ENCODE data around the gene DTX3L. TPM values are rescaled to one million over a fixed set of nuclear protein-coding genes. Genes with fewer than 3 reads are reported as not detected.
"Not testable (repeated sequence)": the region's sequence is repeated elsewhere in the genome, so short reads cannot be mapped to it uniquely, and the experiment has no call there.

Gene DTX3L
- total RNA-seq, 1 donor from 2014 or later, result 34.3 TPM

DNA sequence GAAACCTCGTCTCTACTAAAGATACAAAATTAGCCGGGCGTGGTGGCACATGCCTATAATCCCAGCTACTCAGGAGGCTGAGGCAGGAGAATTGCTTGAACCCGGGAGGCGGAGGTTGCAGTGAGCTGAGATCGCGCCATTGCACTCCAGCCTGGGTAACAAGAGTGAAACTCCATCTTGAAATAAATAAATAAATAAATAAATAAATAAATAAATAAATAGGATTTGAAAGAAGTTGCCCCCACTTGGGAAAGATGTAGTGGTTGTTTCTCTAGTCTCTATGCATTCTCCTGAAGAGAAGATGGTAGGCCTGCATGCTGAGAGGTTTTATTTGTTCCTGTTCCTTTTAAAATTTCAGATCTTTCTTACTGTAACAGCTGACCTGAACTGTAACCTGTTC is 4.0 kb downstream of the DTX3L start:
- Mint-ChIP-seq H3K27ac (peak overlapping the region; percentile 63), H3K36me3 (ENCODE audit: low read depth) (peaks cover 83% of the 10 kb centered on the region), H3K4me1 (ENCODE audit: low read depth) (peaks cover 56% of the 10 kb centered on the region)
- H3K9me3 Mint-ChIP-seq; DNase-seq (ENCODE audit: low spot score); H3K27me3 Mint-ChIP-seq (ENCODE audit: low read depth); H3K4me3 Mint-ChIP-seq (ENCODE audit: low read depth): not testable (repeated sequence)
- intact Hi-C loops (cut with micrococcal nuclease), result loop anchor here (10.0 kb wide), 1 partner anchor 227 kb away; the partner anchor contains the start of genes HSPBAP1 and SLC49A4

DNA sequence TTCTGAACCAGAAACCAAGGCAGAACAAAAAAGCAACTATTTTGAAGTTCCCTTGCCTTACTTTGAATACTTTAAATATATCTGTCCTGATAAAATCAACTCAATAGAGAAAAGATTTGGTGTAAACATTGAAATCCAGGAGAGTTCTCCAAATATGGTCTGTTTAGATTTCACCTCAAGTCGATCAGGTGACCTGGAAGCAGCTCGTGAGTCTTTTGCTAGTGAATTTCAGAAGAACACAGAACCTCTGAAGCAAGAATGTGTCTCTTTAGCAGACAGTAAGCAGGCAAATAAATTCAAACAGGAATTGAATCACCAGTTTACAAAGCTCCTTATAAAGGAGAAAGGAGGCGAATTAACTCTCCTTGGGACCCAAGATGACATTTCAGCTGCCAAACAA is 4.6 kb downstream of the DTX3L start:
- H3K27me3 Mint-ChIP-seq (ENCODE audit: low read depth), result no peaks in the 10 kb centered on the region
- H3K27ac Mint-ChIP-seq, result peak overlapping the region; percentile 63
- no peak for DNase-seq (ENCODE audit: low spot score)
- peaks cover 56% of the 10 kb centered on the region for H3K4me1 Mint-ChIP-seq (ENCODE audit: low read depth)
- H3K36me3 Mint-ChIP-seq (ENCODE audit: low read depth), result peaks cover 85% of the 10 kb centered on the region
- intact Hi-C loops (cut with micrococcal nuclease), result loop anchor here (10.0 kb wide), 1 partner anchor 226 kb away; the partner anchor contains the start of genes HSPBAP1 and SLC49A4
- no peaks in the 10 kb centered on the region for H3K9me3 Mint-ChIP-seq
- no peak overlapping the region for H3K4me3 Mint-ChIP-seq (ENCODE audit: low read depth)

DNA sequence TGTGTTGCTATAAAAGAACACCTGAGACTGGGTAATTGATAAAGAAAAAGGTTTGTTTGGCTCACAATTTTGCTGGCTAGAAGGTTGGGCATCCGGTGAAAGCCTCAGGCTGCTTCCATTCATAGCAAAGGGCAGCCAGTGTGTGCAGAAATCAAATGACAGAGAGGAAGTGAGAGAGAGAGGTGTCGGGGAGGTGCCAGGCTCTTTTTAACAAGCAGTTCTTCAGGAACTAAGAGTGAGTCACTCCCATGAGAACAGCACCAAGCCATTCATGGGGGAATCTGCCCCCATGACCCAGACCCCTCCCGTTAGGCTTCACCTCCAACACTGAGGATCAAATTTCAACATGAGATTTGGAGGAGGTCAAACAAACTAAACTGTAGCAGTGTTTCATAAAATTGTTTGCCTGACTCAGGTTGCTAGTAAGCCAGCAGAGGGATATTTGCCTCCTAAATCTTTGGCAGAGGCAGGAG is 8.8 kb downstream of the DTX3L start:
- H3K4me1 Mint-ChIP-seq (ENCODE audit: low read depth), result peaks cover 55% of the 10 kb centered on the region
- intact Hi-C loops (cut with micrococcal nuclease), result no loop called here
- no peak overlapping the region for H3K4me3 Mint-ChIP-seq (ENCODE audit: low read depth)
- DNase-seq (ENCODE audit: low spot score), result no peak
- no peaks in the 10 kb centered on the region for H3K27me3 Mint-ChIP-seq (ENCODE audit: low read depth)
- peaks cover 65% of the 10 kb centered on the region for H3K36me3 Mint-ChIP-seq (ENCODE audit: low read depth)
- H3K27ac Mint-ChIP-seq, result peak overlapping the region; percentile 71
- H3K9me3 Mint-ChIP-seq, result no peaks in the 10 kb centered on the region

DNA sequence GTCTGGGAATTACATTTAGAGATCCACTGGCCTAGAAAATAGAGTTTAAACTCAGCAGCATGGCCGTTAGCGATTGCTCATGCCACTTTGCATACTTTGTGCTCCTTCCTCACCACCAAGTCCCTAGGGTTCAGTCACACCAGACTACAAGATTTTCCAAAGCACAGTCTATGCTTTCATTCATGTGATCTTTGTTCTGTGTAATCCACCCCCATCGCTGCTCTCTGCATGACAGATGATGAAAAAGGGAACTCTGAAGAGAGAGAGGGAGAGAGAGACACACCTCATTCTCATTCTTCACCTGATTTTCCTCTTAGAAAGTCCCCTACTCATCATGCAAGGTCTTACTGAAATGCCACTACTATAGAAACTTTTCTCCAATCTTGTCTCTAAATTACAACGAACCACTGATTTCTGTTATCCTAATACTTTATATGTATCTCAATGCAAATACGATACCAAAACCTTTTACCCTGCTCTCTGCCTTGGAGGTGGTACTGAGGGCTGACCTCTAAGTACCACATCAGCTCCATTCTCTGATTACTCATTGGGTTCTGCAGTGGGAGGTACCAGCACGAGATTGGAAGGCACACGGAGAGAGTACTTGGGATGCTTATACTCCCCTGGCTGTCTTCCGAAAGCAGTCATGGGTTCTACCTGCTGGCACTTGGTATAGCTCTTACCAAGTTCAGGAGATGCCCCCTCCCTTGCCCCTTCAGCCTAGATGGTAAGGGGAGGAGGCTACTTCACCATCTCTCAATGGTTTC is 12.2 kb downstream of the DTX3L start:
- H3K9me3 Mint-ChIP-seq, result peaks cover 4% of the 10 kb centered on the region
- intact Hi-C loops (cut with micrococcal nuclease), result loop anchor here (1.0 to 5.0 kb wide), 4 partner anchors 12 to 106 kb away; partner anchors contain the start of genes DTX3L, PARP14 and PARP9
- peaks cover 47% of the 10 kb centered on the region for H3K36me3 Mint-ChIP-seq (ENCODE audit: low read depth)
- H3K27me3 Mint-ChIP-seq (ENCODE audit: low read depth), result no peaks in the 10 kb centered on the region
- H3K27ac Mint-ChIP-seq, result peak overlapping the region; percentile 88
- peak overlapping the region; percentile 35 for H3K4me3 Mint-ChIP-seq (ENCODE audit: low read depth)
- peaks cover 44% of the 10 kb centered on the region for H3K4me1 Mint-ChIP-seq (ENCODE audit: low read depth)
- DNase-seq (ENCODE audit: low spot score), result no peak

DNA sequence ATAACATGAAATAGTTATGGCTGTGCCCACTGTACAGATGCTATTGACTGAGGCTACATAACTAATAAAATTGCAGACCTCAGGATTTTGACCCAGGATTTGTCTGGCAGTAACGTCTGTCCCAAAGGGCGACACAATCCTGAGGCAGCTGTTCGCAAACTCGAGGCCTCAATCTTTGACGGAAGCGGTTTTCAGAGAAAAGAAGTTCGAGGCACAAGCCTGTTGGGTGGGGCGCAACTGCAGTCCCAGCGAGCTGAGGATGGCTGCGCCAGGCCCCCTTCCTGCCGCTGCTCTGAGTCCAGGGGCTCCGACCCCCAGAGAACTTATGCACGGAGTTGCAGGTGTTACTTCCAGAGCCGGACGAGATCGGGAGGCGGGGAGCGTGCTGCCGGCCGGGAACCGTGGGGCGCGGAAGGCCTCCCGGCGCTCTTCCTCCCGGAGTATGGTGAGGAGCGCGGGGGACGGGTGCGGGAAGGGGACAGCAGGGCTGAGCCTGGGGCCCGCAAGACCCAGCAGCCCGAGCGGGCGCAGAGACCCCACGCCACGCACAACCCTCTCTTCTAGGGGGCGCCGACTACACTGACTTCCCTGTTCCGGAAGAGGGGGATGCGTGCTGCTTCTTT is 13.4 kb downstream of the DTX3L start, which contains the start of gene PARP15:
TSS of gene PARP15 (plus strand) at position 242 of the 623 bp plus-strand sequence. CDS start at position 260, 18 bp downstream.
- H3K4me3 Mint-ChIP-seq (ENCODE audit: low read depth), result peak within 1 kb of the TSS; percentile 95
- H3K36me3 Mint-ChIP-seq (ENCODE audit: low read depth), result peaks cover 48% of the 10 kb centered on the region
- peaks cover 16% of the 10 kb centered on the region for H3K9me3 Mint-ChIP-seq
- peak; percentile 44 for DNase-seq (ENCODE audit: low spot score)
- H3K27ac Mint-ChIP-seq, result peak within 1 kb of the TSS; percentile 97
- intact Hi-C loops (cut with micrococcal nuclease), result loop anchor here (5.0 kb wide), 1 partner anchor 105 kb away; the partner anchor contains the start of gene PARP14
- H3K27me3 Mint-ChIP-seq (ENCODE audit: low read depth), result no peaks in the 10 kb centered on the region
- H3K4me1 Mint-ChIP-seq (ENCODE audit: low read depth), result peaks cover 44% of the 10 kb centered on the region

DNA sequence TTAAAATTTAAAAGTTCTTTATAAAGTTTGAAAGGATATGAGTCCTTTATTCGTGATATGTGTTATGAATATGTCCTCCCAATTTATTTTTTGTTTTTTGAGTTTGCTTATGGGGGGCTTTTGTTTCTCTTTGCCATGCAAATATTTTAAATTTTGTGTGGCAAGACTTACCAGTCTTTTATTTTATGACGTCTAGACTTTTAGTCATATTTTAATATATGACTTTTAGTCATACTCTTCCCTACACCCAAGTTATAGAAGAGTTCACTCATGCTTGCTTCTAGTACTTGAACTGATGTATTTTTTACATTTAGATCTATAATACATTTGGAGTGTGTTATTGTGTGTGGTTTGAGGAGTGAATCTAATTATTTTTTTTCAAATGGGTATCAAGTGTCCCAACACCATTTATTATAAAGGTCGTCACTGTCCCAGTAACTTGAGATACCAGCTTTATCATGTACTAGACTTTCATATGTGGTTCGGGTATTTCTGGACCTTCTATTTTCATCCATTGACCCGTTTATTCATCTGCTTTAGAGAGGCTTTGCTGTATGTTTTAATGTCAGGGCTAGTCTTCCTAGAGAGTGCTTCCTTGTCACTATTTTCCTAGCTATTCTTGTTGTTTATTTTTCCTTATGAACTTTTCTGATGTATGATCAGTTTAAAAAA is 14.1 kb downstream of the DTX3L start:
- no peak for DNase-seq (ENCODE audit: low spot score)
- peaks cover 39% of the 10 kb centered on the region for H3K4me1 Mint-ChIP-seq (ENCODE audit: low read depth)
- intact Hi-C loops (cut with micrococcal nuclease), result loop anchor here (5.0 kb wide), 1 partner anchor 104 kb away; the partner anchor contains the start of gene PARP14
- H3K4me3 Mint-ChIP-seq (ENCODE audit: low read depth), result peak overlapping the region; percentile 95
- H3K36me3 Mint-ChIP-seq (ENCODE audit: low read depth), result peaks cover 47% of the 10 kb centered on the region
- H3K27ac Mint-ChIP-seq, result peak overlapping the region; percentile 71
- no peaks in the 10 kb centered on the region for H3K27me3 Mint-ChIP-seq (ENCODE audit: low read depth)
- peaks cover 21% of the 10 kb centered on the region for H3K9me3 Mint-ChIP-seq

DNA sequence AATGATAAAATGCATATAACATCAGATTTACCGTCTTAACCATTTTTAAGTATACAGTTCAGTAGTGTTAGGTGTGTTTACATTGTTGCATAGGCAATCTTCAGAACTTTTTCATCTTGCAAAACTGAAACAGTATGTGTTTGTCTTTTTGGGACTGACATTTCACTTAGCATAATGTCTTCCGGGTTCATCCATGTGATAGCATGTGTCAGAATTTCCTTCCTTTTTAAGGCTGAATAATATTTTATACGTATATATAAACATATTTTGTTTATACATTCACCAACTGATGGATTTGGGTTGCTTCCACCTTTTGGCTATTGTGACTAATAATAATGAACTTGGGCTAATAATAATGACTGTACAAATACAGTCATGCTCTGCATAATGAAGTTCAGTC is 16.3 kb downstream of the DTX3L start:
- Mint-ChIP-seq H3K4me3 (ENCODE audit: low read depth) (no peak overlapping the region), H3K9me3 (peaks cover 34% of the 10 kb centered on the region), H3K27me3 (ENCODE audit: low read depth) (no peaks in the 10 kb centered on the region), H3K36me3 (ENCODE audit: low read depth) (peaks cover 56% of the 10 kb centered on the region), H3K4me1 (ENCODE audit: low read depth) (peaks cover 29% of the 10 kb centered on the region), H3K27ac (no peak overlapping the region)
- intact Hi-C loops (cut with micrococcal nuclease), result no loop called here
- DNase-seq (ENCODE audit: low spot score), result no peak

DNA sequence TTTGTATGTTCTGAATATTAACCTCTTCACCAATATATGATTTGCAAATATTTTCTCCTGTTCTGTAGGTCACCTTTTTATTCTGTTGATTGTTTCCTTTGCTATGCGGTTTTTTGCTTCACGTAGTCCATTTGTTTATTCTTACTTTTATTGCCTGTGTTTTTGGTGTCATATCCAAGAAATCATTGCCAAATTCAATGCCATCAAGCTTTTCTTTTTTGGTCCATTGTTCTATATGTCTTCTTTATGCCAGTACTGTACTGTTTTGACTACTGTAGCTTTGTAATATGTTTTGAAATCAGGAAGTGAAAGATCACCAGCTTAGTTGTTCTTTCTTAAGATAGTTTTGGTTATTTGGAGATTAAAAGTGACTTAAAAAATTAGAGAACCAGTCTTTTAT is 17.5 kb downstream of the DTX3L start:
- Mint-ChIP-seq H3K36me3 (ENCODE audit: low read depth) (peaks cover 53% of the 10 kb centered on the region), H3K27ac (no peak overlapping the region), H3K9me3 (peaks cover 34% of the 10 kb centered on the region), H3K4me1 (ENCODE audit: low read depth) (peaks cover 21% of the 10 kb centered on the region), H3K4me3 (ENCODE audit: low read depth) (no peak overlapping the region), H3K27me3 (ENCODE audit: low read depth) (no peaks in the 10 kb centered on the region)
- intact Hi-C loops (cut with micrococcal nuclease), result no loop called here
- DNase-seq (ENCODE audit: low spot score), result no peak

DNA sequence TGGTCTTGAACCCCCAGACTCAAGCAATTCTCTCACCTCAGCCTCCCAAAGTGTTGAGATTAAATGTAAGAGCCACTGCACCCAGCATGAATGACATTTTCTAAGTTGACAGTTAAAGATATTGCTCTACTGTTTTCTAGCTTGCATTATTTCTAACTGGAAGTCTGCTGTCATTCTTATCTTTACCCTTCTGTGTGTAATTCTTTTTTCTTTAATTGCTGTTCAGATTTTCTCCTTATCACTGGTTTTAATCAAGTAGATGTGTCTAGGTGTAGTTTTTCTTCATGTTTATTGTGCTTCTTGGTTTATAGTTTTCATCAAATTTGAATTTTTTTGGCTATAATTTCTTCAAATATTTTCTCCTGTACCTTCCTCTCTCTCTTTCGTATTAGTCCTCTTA is 18.3 kb downstream of the DTX3L start:
- DNase-seq (ENCODE audit: low spot score), result no peak
- H3K4me1 Mint-ChIP-seq (ENCODE audit: low read depth), result peaks cover 17% of the 10 kb centered on the region
- no peak overlapping the region for H3K27ac Mint-ChIP-seq
- peaks cover 34% of the 10 kb centered on the region for H3K9me3 Mint-ChIP-seq
- no peak overlapping the region for H3K4me3 Mint-ChIP-seq (ENCODE audit: low read depth)
- peaks cover 57% of the 10 kb centered on the region for H3K36me3 Mint-ChIP-seq (ENCODE audit: low read depth)
- intact Hi-C loops (cut with micrococcal nuclease), result no loop called here
- no peaks in the 10 kb centered on the region for H3K27me3 Mint-ChIP-seq (ENCODE audit: low read depth)

DNA sequence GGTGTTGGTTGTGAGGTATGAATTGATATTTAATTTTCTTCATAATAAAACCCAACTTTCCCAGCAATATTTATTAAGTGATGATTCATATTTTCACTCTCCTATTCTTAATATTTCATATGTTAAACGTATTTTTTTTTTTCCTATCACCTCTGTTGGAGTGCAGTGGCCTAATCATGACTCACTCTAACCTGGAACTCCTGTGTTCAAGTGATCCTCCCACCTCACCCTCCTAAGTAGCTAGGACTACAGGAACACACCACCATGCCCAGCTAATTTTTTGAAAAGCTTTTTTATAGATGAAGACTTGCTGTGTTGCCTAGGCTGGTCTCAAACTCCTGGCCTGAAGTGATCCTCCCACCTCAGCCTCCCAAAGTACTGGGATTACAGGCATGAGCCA is 22.0 kb downstream of the DTX3L start:
- no peaks in the 10 kb centered on the region for H3K27me3 Mint-ChIP-seq (ENCODE audit: low read depth)
- H3K9me3 Mint-ChIP-seq, result peaks cover 32% of the 10 kb centered on the region
- peaks cover 8% of the 10 kb centered on the region for H3K4me1 Mint-ChIP-seq (ENCODE audit: low read depth)
- DNase-seq (ENCODE audit: low spot score), result no peak
- intact Hi-C loops (cut with micrococcal nuclease), result no loop called here
- H3K4me3 Mint-ChIP-seq (ENCODE audit: low read depth), result no peak overlapping the region
- H3K36me3 Mint-ChIP-seq (ENCODE audit: low read depth), result peaks cover 54% of the 10 kb centered on the region
- H3K27ac Mint-ChIP-seq, result no peak overlapping the region

DNA sequence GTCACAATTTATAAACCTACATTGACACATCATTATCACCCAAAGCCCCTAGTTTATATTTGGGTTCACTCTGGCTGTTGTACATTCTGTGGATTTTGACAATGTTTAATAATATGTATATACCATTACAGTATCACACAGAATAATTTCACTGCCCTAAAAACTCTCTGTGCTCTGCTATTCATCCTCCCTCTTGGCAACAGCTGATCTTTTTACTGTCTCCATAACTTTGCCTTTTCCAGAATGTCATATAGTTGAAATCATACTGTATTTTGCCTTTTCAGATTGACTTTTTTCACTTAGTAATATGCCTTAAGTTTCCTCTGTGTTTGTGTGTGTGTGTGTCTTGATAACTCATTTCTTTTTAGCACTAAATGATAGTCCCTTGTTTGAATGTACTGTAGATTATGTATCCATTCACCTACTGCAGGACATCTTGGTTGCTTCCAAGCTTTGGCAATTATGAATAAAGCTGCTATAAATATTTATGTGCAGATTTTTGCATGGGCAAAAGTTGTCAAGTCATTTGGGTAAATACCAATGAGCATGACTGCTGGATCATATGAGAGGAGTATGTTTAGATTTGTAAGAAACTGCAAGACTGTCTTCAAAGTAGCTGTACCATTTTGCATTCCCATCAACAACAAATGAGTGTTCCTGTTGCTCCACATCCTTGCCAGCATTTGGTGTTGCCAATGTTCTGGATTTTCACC is 22.8 kb downstream of the DTX3L start:
- Mint-ChIP-seq H3K27ac (no peak overlapping the region), H3K4me1 (ENCODE audit: low read depth) (peaks cover 8% of the 10 kb centered on the region), H3K36me3 (ENCODE audit: low read depth) (peaks cover 49% of the 10 kb centered on the region), H3K4me3 (ENCODE audit: low read depth) (no peak overlapping the region), H3K9me3 (peaks cover 24% of the 10 kb centered on the region), H3K27me3 (ENCODE audit: low read depth) (no peaks in the 10 kb centered on the region)
- no peak for DNase-seq (ENCODE audit: low spot score)
- intact Hi-C loops (cut with micrococcal nuclease), result no loop called here

DNA sequence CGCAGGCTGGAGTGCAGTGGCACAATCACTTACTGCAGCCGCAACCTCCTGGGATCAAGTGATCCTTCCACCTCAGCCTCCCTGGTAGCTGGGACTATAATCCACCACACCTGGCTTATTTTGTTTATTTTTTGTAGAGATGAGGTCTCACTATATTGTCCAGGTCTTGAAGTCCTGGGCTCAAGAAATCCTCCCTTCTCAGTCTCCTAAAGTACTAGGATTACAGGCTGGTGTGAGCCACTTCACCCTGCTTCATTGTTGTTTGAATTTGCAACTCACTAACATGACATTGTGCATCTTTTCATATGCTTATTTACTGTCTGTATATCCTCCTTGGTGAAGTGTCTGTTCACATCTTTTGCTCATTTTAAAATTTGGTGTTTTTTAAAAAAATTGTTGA is 23.4 kb downstream of the DTX3L start:
- peaks cover 47% of the 10 kb centered on the region for H3K36me3 Mint-ChIP-seq (ENCODE audit: low read depth)
- peaks cover 8% of the 10 kb centered on the region for H3K4me1 Mint-ChIP-seq (ENCODE audit: low read depth)
- peaks cover 17% of the 10 kb centered on the region for H3K9me3 Mint-ChIP-seq
- H3K4me3 Mint-ChIP-seq (ENCODE audit: low read depth), result no peak overlapping the region
- no peaks in the 10 kb centered on the region for H3K27me3 Mint-ChIP-seq (ENCODE audit: low read depth)
- no peak overlapping the region for H3K27ac Mint-ChIP-seq
- DNase-seq (ENCODE audit: low spot score), result no peak
- intact Hi-C loops (cut with micrococcal nuclease), result no loop called here

All from activated T-helper 2 cell treated with anti-CD3 and anti-CD28 coated beads, Interferon-gamma antibody, Interleukin-2, Interleukin-4, amounts not matched to agents 10 μg/mL and 5 μg/mL and 100 μg/mL, durations not matched to agents 14 hours and 24 hours and 36 hours (primary cell).